GM12878 (cell line): ENCODE data around the gene ZNF782.

Experiments
- CTCF ChIP-seq, 3 experiments: IDR thresholded peaks in 2 of 3; conservative IDR thresholded peaks in 1 of 3; 2 replicates each; pipeline ENCODE4 v1.5.1; 2011; ENCODE audit warnings: low read depth in 3 of 3, low read length in 3 of 3, mild to moderate bottlenecking in 3 of 3, control low read depth in 2 of 3, moderate library complexity in 2 of 3, inconsistent platforms in 1 of 3, mixed read lengths in 1 of 3; ENCODE audit not compliant: control insufficient read depth in 2 of 3, insufficient read depth in 1 of 3; ENCODE audit errors: extremely low read depth in 1 of 3
- EP300 ChIP-seq, 2 experiments: fragments of 150-350 bp in 1 of 2; IDR thresholded peaks; 2 replicates each; pipeline ENCODE4 v1.6.1; 2011 to 2012; ENCODE audit warnings: low read depth in 2 of 2, low read length in 2 of 2, borderline replicate concordance in 1 of 2, improper control_type of control experiment in 1 of 2, inconsistent platforms in 1 of 2; ENCODE audit not compliant: control insufficient read depth in 1 of 2
- LARP7 ChIP-seq: fragments of 450-650 bp; IDR thresholded peaks from 2 replicates; pipeline ENCODE4 v1.6.1; 2017; ENCODE audit warnings: mild to moderate bottlenecking
- POLR2AphosphoS5 ChIP-seq: IDR thresholded peaks from 2 replicates; pipeline ENCODE4 v1.6.1; 2011; ENCODE audit warnings: mild to moderate bottlenecking, low read length, inconsistent platforms
- TARDBP ChIP-seq: IDR thresholded peaks from 2 replicates; pipeline ENCODE4 v1.6.1; 2016; ENCODE audit warnings: borderline replicate concordance

GRCh38 chr9:96874201-96874785 lies 20.0 kb upstream of the ZNF782 start:
- TF ChIP-seq POLR2AphosphoS5, result no peak; the same call in 1 of the 2 replicates
- TF ChIP-seq EP300 (IDR thresholded peaks at IDR 0.05; ENCODE audit: borderline replicate concordance in 1 of 2, control insufficient read depth in 1 of 2, low read depth in 2 of 2, low read length in 2 of 2), result no peak
- no peak for TF ChIP-seq CTCF (IDR thresholded peaks at IDR 0.05 in 2 of 3, conservative IDR thresholded peaks at IDR 0.05 in 1 of 3; ENCODE audit: control insufficient read depth in 2 of 3, extremely low read depth in 1 of 3, insufficient read depth in 1 of 3, low read depth in 3 of 3, low read length in 3 of 3)
- no peak for TF ChIP-seq LARP7
- no peak for TF ChIP-seq TARDBP
